HG03432 (cell line): ENCODE data around the gene CPTP.

ENCODE experiments used
- ATAC-seq: cut with Tn5 transposase; IDR thresholded peaks from one replicate; pipeline ENCODE4 v1.9.1; 2021; ENCODE audit warnings: mild to moderate bottlenecking, moderate library complexity; ENCODE audit not compliant: unreplicated experiment

CPTP gene

GRCh38 chr1:1291548-1292441 is 32.8 kb upstream of the CPTP start:
- peak; percentile 48 for ATAC-seq

GRCh38 chr1:1292442-1292779 is 32.2 kb upstream of the CPTP start:
- ATAC-seq = no peak

GRCh38 chr1:1292851-1293250 is 31.8 kb upstream of the CPTP start:
- ATAC-seq = no peak

GRCh38 chr1:1293263-1294249 is 31.0 kb upstream of the CPTP start:
- no peak for ATAC-seq

GRCh38 chr1:1294250-1294890 is 30.2 kb upstream of the CPTP start:
- no peak for ATAC-seq

GRCh38 chr1:1295154-1295923 is 29.3 kb upstream of the CPTP start:
- no peak for ATAC-seq

GRCh38 chr1:1296070-1297061 is 28.2 kb upstream of the CPTP start:
- ATAC-seq = no peak

- no peak for ATAC-seq
Measured at GRCh38 chr1:1297802-1298424, 26.7 kb upstream of the CPTP start.

- ATAC-seq = no peak
Measured at GRCh38 chr1:1298861-1299685, 25.5 kb upstream of the CPTP start.

GRCh38 chr1:1299686-1300351 is 24.8 kb upstream of the CPTP start:
- ATAC-seq = no peak

- ATAC-seq = no peak
Measured at GRCh38 chr1:1300352-1300739, 24.3 kb upstream of the CPTP start.

GRCh38 chr1:1302006-1302430 is 22.6 kb upstream of the CPTP start:
- no peak for ATAC-seq

GRCh38 chr1:1302951-1303509 is 21.6 kb upstream of the CPTP start:
- no peak for ATAC-seq

- ATAC-seq = no peak
Measured at GRCh38 chr1:1303736-1304135, 20.9 kb upstream of the CPTP start.

GRCh38 chr1:1304331-1305299 is 20.0 kb upstream of the CPTP start:
- no peak for ATAC-seq
